NCI-H2107 (cell line): Measurements from ENCODE around the gene DTD2.

ENCODE experiments used
- DNase-seq: peaks from one replicate; lab custom pipeline; 2025; lab: John Stamatoyannopoulos, UW

Gene DTD2

GRCh38 chr14:31405106-31405505 is 52.2 kb downstream of the DTD2 start:
- DNase-seq: no peak

GRCh38 chr14:31403707-31404106 is 53.6 kb downstream of the DTD2 start:
- DNase-seq: no peak

GRCh38 chr14:31402764-31403439 is 54.4 kb downstream of the DTD2 start:
- no peak for DNase-seq

GRCh38 chr14:31401369-31401932 is 55.9 kb downstream of the DTD2 start:
- no peak for DNase-seq

- no peak for DNase-seq
Observed at GRCh38 chr14:31400031-31400638, 57.2 kb downstream of the DTD2 start.
